Measurements from ENCODE around the gene BHLHE23.

BHLHE23 gene

GRCh38 chr20:63026582-63027165 is 19.9 kb upstream of the BHLHE23 start:
- Histone ChIP-seq H3K9me3 (ENCODE audit: control insufficient read depth, low read length) (no peaks in the 10 kb centered on the region), H3K27me3 (ENCODE audit: control insufficient read depth, insufficient read depth, low read length) (peaks cover 17% of the 10 kb centered on the region), H3K4me1 (no peaks in the 10 kb centered on the region), H3K27ac (no peak overlapping the region), H3K4me3 (ENCODE audit: low read depth, low read length) (no peak overlapping the region), H3K79me2 (no peaks in the 10 kb centered on the region), H3K4me2 (ENCODE audit: low read length) (no peak overlapping the region), H3K36me3 (ENCODE audit: control insufficient read depth, insufficient read depth, low read length) (no peaks in the 10 kb centered on the region), H2AFZ (no peak overlapping the region), H3K9ac (no peak overlapping the region)
- TF ChIP-seq CTCF (IDR thresholded peaks at IDR 0.05) = no peak

GRCh38 chr20:63025534-63026331 is 19.0 kb upstream of the BHLHE23 start:
- Histone ChIP-seq H3K27ac (no peak overlapping the region), H3K36me3 (ENCODE audit: control insufficient read depth, insufficient read depth, low read length) (no peaks in the 10 kb centered on the region), H3K4me3 (ENCODE audit: low read depth, low read length) (no peak overlapping the region), H3K9me3 (ENCODE audit: control insufficient read depth, low read length) (no peaks in the 10 kb centered on the region), H3K27me3 (ENCODE audit: control insufficient read depth, insufficient read depth, low read length) (peaks cover 16% of the 10 kb centered on the region), H3K4me1 (no peaks in the 10 kb centered on the region), H3K79me2 (no peaks in the 10 kb centered on the region), H3K4me2 (ENCODE audit: low read length) (peak overlapping the region; percentile 50), H2AFZ (no peak overlapping the region), H3K9ac (no peak overlapping the region)
- no peak for TF ChIP-seq CTCF (IDR thresholded peaks at IDR 0.05)

- H3K4me1 ChIP-seq = no peaks in the 10 kb centered on the region
- H3K9me3 ChIP-seq (ENCODE audit: control insufficient read depth, low read length) = no peaks in the 10 kb centered on the region
- H2AFZ ChIP-seq = no peak overlapping the region
- H3K4me3 ChIP-seq (ENCODE audit: low read depth, low read length) = no peak overlapping the region
- H3K27me3 ChIP-seq (ENCODE audit: control insufficient read depth, insufficient read depth, low read length) = peaks cover 14% of the 10 kb centered on the region
- no peaks in the 10 kb centered on the region for H3K36me3 ChIP-seq (ENCODE audit: control insufficient read depth, insufficient read depth, low read length)
- TF ChIP-seq CTCF (IDR thresholded peaks at IDR 0.05) = no peak
- H3K9ac ChIP-seq = no peak overlapping the region
- no peak overlapping the region for H3K27ac ChIP-seq
- H3K79me2 ChIP-seq = no peaks in the 10 kb centered on the region
- H3K4me2 ChIP-seq (ENCODE audit: low read length) = peak overlapping the region; percentile 50
These were observed 18.0 kb upstream of the BHLHE23 start for GRCh38 chr20:63024573-63025392.

GRCh38 chr20:63023936-63024571 is 17.3 kb upstream of the BHLHE23 start:
- Histone ChIP-seq H3K9ac (no peak overlapping the region), H3K79me2 (no peaks in the 10 kb centered on the region), H2AFZ (no peak overlapping the region), H3K9me3 (ENCODE audit: control insufficient read depth, low read length) (no peaks in the 10 kb centered on the region), H3K4me1 (no peaks in the 10 kb centered on the region), H3K4me2 (ENCODE audit: low read length) (no peak overlapping the region), H3K36me3 (ENCODE audit: control insufficient read depth, insufficient read depth, low read length) (no peaks in the 10 kb centered on the region), H3K27ac (no peak overlapping the region), H3K4me3 (ENCODE audit: low read depth, low read length) (no peak overlapping the region), H3K27me3 (ENCODE audit: control insufficient read depth, insufficient read depth, low read length) (peaks cover 11% of the 10 kb centered on the region)
- TF ChIP-seq CTCF (IDR thresholded peaks at IDR 0.05) = no peak
